ENCODE results near the gene PDGFB. TPM values are rescaled to one million over a fixed set of nuclear protein-coding genes. Genes with fewer than 3 reads are reported as not detected.
A peak's percentile ranks its signal among the peaks of the same experiment; 100 is the strongest.

The PDGFB gene
- total RNA-seq, 1 experiment from 2014 or later, result 9.2 TPM

DNA sequence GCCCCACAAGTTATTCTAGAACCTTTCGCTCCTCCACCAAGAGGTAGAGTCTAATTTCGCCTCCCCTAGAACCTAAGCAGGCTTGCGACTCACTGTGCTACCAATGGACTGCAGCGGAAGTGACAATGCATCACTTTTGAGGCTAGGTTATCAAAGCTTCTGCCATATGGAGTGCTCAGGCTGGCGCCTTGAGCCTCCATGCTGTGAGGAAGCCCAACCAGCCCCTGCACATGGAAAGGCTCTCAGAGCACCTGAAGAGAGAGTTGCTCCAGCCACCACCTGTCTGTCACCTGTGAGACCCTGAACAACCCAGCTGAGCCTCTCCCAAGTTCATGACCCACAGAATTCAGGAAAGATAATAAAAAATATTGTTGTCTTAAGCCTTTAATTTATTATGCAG lies 63.0 kb downstream of the PDGFB start:
- Mint-ChIP-seq H3K4me1 (peaks cover 47% of the 10 kb centered on the region), H3K27me3 (ENCODE audit: low read depth) (no peaks in the 10 kb centered on the region; the same call in none of the 2 replicates), H3K9me3 (peaks cover 15% of the 10 kb centered on the region), H3K36me3 (peaks cover 9% of the 10 kb centered on the region), H3K4me3 (no peak overlapping the region), H3K27ac (no peak overlapping the region)
- ChIA-PET CTCF (no interaction called here), POLR2A (no interaction called here)
- no peak for TF ChIP-seq GTF2I (CRISPR knock-in tag; conservative IDR thresholded peaks at IDR 0.05)
- TF ChIP-seq, protein P1, sequence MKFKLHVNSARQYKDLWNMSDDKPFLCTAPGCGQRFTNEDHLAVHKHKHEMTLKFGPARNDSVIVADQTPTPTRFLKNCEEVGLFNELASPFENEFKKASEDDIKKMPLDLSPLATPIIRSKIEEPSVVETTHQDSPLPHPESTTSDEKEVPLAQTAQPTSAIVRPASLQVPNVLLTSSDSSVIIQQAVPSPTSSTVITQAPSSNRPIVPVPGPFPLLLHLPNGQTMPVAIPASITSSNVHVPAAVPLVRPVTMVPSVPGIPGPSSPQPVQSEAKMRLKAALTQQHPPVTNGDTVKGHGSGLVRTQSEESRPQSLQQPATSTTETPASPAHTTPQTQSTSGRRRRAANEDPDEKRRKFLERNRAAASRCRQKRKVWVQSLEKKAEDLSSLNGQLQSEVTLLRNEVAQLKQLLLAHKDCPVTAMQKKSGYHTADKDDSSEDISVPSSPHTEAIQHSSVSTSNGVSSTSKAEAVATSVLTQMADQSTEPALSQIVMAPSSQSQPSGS (CRISPR knock-in tag; IDR thresholded peaks at IDR 0.05; ENCODE audit: borderline replicate concordance, low read depth), result no peak
- no peak for TF ChIP-seq SMAD4 (CRISPR knock-in tag; IDR thresholded peaks at IDR 0.05)
- no peak for TF ChIP-seq ZNF263 (CRISPR knock-in tag; IDR thresholded peaks at IDR 0.05; ENCODE audit: low read depth)
- TF ChIP-seq, protein P2, sequence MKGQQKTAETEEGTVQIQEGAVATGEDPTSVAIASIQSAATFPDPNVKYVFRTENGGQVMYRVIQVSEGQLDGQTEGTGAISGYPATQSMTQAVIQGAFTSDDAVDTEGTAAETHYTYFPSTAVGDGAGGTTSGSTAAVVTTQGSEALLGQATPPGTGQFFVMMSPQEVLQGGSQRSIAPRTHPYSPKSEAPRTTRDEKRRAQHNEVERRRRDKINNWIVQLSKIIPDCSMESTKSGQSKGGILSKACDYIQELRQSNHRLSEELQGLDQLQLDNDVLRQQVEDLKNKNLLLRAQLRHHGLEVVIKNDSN (CRISPR knock-in tag; IDR thresholded peaks at IDR 0.05), result no peak
- TF ChIP-seq NFATC4 (CRISPR knock-in tag; IDR thresholded peaks at IDR 0.05), result no peak
- no peak for TF ChIP-seq ESRRA (CRISPR knock-in tag; IDR thresholded peaks at IDR 0.05; ENCODE audit: borderline replicate concordance)
- no peak for TF ChIP-seq SOX15 (CRISPR knock-in tag; IDR thresholded peaks at IDR 0.05)
- TF ChIP-seq, protein P3, sequence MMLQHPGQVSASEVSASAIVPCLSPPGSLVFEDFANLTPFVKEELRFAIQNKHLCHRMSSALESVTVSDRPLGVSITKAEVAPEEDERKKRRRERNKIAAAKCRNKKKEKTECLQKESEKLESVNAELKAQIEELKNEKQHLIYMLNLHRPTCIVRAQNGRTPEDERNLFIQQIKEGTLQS (CRISPR knock-in tag; conservative IDR thresholded peaks at IDR 0.05), result no peak
- TF ChIP-seq, protein P4, sequence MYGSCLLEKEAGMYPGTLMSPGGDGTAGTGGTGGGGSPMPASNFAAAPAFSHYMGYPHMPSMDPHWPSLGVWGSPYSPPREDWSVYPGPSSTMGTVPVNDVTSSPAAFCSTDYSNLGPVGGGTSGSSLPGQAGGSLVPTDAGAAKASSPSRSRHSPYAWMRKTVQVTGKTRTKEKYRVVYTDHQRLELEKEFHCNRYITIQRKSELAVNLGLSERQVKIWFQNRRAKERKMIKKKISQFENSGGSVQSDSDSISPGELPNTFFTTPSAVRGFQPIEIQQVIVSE (CRISPR knock-in tag; IDR thresholded peaks at IDR 0.05; ENCODE audit: borderline replicate concordance), result no peak
- no peak for TF ChIP-seq ZNF423 (CRISPR knock-in tag; IDR thresholded peaks at IDR 0.05)
- TF ChIP-seq SMAD3 (CRISPR knock-in tag; IDR thresholded peaks at IDR 0.05; ENCODE audit: borderline replicate concordance), result no peak
- no peak for TF ChIP-seq ZNF416 (CRISPR knock-in tag; IDR thresholded peaks at IDR 0.05)
- no peak for TF ChIP-seq ZNF138 (CRISPR knock-in tag; conservative IDR thresholded peaks at IDR 0.05)
- no peak for TF ChIP-seq NR1H2 (CRISPR knock-in tag; IDR thresholded peaks at IDR 0.05)
- TF ChIP-seq, protein P5, sequence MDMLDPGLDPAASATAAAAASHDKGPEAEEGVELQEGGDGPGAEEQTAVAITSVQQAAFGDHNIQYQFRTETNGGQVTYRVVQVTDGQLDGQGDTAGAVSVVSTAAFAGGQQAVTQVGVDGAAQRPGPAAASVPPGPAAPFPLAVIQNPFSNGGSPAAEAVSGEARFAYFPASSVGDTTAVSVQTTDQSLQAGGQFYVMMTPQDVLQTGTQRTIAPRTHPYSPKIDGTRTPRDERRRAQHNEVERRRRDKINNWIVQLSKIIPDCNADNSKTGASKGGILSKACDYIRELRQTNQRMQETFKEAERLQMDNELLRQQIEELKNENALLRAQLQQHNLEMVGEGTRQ (CRISPR knock-in tag; IDR thresholded peaks at IDR 0.05), result no peak
- TF ChIP-seq, protein P6, sequence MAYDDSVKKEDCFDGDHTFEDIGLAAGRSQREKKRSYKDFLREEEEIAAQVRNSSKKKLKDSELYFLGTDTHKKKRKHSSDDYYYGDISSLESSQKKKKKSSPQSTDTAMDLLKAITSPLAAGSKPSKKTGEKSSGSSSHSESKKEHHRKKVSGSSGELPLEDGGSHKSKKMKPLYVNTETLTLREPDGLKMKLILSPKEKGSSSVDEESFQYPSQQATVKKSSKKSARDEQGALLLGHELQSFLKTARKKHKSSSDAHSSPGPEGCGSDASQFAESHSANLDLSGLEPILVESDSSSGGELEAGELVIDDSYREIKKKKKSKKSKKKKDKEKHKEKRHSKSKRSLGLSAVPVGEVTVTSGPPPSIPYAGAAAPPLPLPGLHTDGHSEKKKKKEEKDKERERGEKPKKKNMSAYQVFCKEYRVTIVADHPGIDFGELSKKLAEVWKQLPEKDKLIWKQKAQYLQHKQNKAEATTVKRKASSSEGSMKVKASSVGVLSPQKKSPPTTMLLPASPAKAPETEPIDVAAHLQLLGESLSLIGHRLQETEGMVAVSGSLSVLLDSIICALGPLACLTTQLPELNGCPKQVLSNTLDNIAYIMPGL (CRISPR knock-in tag; IDR thresholded peaks at IDR 0.05), result no peak
- TF ChIP-seq, protein P7, sequence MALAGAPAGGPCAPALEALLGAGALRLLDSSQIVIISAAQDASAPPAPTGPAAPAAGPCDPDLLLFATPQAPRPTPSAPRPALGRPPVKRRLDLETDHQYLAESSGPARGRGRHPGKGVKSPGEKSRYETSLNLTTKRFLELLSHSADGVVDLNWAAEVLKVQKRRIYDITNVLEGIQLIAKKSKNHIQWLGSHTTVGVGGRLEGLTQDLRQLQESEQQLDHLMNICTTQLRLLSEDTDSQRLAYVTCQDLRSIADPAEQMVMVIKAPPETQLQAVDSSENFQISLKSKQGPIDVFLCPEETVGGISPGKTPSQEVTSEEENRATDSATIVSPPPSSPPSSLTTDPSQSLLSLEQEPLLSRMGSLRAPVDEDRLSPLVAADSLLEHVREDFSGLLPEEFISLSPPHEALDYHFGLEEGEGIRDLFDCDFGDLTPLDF (CRISPR knock-in tag; IDR thresholded peaks at IDR 0.05), result no peak
- ATAC-seq, result no peak
- no peak for DNase-seq (ENCODE audit: low spot score)

DNA sequence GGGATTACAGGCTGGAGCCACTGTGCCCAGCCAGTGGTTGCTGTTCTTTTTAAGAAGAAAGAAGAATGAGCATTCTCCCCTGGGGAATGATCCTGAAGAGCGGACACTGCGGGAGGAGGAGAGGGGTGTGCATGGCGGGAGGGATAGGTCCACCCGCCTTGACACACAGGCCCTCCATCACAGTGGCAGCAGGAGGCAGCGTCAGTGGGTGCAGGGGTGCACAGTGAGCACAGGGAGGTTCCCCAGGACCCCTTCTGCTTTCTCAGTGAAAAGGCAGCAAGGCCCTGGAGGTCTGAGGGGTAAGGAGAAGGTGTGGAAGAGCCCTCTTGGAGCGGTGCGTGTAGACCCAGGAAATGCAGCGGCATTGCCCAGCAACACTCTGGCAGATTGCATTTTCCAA lies 63.4 kb downstream of the PDGFB start:
- POLR2A ChIA-PET, result no interaction called here
- H3K36me3 Mint-ChIP-seq, result peaks cover 5% of the 10 kb centered on the region
- no peak overlapping the region for H3K27ac Mint-ChIP-seq
- ATAC-seq (no peak), DNase-seq (ENCODE audit: low spot score) (no peak)
- H3K27me3 Mint-ChIP-seq (ENCODE audit: low read depth), result no peaks in the 10 kb centered on the region; the same call in none of the 2 replicates
- H3K9me3 Mint-ChIP-seq, result peaks cover 11% of the 10 kb centered on the region
- peak; percentile 32; the same call in 1 of the 2 replicates for TF ChIP-seq NR2C2 (CRISPR knock-in tag; IDR thresholded peaks at IDR 0.05)
- TF ChIP-seq, protein P8, sequence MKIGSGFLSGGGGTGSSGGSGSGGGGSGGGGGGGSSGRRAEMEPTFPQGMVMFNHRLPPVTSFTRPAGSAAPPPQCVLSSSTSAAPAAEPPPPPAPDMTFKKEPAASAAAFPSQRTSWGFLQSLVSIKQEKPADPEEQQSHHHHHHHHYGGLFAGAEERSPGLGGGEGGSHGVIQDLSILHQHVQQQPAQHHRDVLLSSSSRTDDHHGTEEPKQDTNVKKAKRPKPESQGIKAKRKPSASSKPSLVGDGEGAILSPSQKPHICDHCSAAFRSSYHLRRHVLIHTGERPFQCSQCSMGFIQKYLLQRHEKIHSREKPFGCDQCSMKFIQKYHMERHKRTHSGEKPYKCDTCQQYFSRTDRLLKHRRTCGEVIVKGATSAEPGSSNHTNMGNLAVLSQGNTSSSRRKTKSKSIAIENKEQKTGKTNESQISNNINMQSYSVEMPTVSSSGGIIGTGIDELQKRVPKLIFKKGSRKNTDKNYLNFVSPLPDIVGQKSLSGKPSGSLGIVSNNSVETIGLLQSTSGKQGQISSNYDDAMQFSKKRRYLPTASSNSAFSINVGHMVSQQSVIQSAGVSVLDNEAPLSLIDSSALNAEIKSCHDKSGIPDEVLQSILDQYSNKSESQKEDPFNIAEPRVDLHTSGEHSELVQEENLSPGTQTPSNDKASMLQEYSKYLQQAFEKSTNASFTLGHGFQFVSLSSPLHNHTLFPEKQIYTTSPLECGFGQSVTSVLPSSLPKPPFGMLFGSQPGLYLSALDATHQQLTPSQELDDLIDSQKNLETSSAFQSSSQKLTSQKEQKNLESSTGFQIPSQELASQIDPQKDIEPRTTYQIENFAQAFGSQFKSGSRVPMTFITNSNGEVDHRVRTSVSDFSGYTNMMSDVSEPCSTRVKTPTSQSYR (CRISPR knock-in tag; IDR thresholded peaks at IDR 0.05), result no peak
- H3K4me1 Mint-ChIP-seq, result peaks cover 51% of the 10 kb centered on the region
- CTCF ChIA-PET, result no interaction called here
- no peak overlapping the region for H3K4me3 Mint-ChIP-seq

Data from WTC11 (cell line).